HG02642 (cell line): ENCODE measurements around the gene MAP1S.

Experiments used
- ATAC-seq: cut with Tn5 transposase; IDR thresholded peaks from one replicate; pipeline ENCODE4 v1.9.1; 2021; ENCODE audit warnings: mild to moderate bottlenecking; ENCODE audit not compliant: unreplicated experiment, poor library complexity

MAP1S gene

GRCh38 chr19:17687857-17688784 is 31.2 kb upstream of the MAP1S start, which contains the start of gene UNC13A:
Gene UNC13A, minus strand, starts transcription at chr19:17688354. Its CDS starts 155 bp downstream, at chr19:17688199.
- no peak for ATAC-seq

- no peak for ATAC-seq
Measured at GRCh38 chr19:17688853-17689595, 30.3 kb upstream of the MAP1S start.

- no peak for ATAC-seq
Measured at GRCh38 chr19:17692566-17692965, 26.7 kb upstream of the MAP1S start.

DNA sequence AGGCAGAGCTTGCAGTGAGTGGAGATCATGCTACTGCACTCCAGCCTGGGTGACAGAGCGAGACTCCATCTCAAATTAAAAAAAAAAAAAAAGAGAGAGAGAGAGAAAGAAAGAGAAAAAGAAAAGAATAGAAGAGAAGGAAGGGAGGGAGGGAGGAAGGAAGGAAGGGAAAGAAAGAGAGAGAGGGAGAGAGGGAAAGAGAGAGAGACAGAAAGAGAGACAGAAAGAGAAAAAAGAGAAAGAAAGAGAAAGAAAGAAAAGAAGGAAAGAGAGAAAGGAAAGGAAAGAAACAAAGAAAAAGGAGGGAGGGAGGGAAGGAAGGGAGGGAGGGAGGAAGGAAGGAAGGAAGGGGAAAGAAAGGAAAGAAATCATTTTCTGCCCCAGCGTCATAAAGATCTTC is 24.1 kb upstream of the MAP1S start:
- no peak for ATAC-seq

GRCh38 chr19:17703824-17704463 is 15.3 kb upstream of the MAP1S start:
- no peak for ATAC-seq

- no peak for ATAC-seq
Measured at GRCh38 chr19:17706750-17707181, 12.5 kb upstream of the MAP1S start.

- no peak for ATAC-seq
Measured at GRCh38 chr19:17711851-17712250, 7.4 kb upstream of the MAP1S start.

- no peak for ATAC-seq
Measured at GRCh38 chr19:17716309-17716929, 2.9 kb upstream of the MAP1S start.

DNA sequence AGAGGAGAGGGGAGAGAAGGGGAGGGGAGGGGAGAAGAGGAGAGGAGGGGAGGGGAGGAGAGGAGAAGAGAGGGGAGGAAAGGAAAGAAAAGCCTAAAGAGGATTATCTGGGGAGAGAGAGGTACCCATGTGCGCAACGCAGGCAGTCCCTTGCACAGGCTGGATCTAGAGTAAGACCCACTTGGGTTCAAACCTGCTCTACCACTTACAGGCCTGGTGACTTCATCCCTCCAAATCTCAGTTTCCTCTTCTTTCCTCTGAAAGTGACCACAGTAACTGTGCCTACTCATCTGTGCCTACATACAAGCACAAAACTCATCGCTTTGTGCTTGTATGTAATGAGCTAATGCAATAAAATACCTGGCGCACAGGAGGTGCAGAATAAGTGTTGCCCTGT is 732 bp upstream of the MAP1S start:
- ATAC-seq: no peak

DNA sequence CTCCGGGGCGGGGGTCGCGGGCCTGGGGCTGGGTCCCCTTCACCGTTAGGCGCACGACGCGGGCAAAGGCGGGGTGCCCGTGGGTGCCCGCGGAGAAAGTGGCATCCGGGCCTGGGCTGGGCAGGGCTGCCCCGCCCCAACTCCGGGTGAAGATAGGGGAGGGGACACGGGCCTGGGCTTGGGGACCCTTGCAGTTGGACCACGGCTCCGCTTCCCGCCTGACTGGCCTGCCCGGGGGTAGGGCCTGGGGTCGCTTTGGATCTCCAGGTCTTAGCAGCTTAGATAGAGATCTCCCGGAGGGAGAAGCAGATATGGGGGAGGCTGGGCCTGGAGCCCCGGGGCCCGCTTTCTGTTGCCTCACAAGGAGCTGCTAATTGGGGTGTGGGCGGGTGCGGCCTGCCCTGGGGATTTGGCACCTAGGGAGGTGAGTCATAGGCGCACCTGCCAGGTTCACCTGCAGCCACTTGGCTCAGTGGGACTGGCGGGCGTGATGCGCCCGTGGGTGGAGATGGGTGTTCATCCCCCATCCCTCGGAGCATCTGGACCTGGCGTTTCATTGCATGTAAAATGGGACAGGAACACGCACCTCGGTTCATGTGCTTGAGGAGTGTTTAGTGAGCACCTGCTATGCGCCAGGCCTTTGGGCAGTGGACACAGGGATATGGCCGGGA is 585 bp downstream of the MAP1S start:
- ATAC-seq: peak; percentile 28

- no peak for ATAC-seq
Measured at GRCh38 chr19:17720440-17720839, 1.2 kb downstream of the MAP1S start.

GRCh38 chr19:17721111-17721628 is 1.9 kb downstream of the MAP1S start:
- no peak for ATAC-seq

DNA sequence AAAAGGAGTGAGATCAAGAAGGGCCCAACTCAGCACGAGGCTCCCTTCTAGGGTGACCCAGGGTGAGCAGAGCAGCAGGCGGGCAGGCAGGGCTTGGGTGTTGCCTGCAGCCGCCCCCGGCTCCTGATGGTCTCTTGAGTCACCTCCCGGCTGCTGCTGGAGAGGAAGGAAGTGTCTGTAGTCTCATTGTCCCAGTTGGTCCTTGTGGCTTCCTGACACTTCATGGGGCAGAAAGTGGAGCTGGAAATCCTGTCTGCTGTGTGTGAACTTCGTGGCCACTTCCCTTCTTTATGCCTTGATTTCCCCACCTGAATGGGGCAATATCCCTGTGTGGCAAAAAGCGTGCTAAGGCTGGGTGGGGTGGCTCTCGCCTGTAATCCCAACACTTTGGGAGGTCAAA is 2.5 kb downstream of the MAP1S start:
- no peak for ATAC-seq

GRCh38 chr19:17722655-17723240 is 3.5 kb downstream of the MAP1S start:
- ATAC-seq: no peak

GRCh38 chr19:17724655-17725054 is 5.4 kb downstream of the MAP1S start:
- ATAC-seq: no peak

- no peak for ATAC-seq
Measured at GRCh38 chr19:17725422-17726078, 6.3 kb downstream of the MAP1S start.

- no peak for ATAC-seq
Measured at GRCh38 chr19:17726136-17726741, 7.0 kb downstream of the MAP1S start.
